Ascending aorta (tissue), 2 donors: ENCODE results near the gene PET117. TPM values are rescaled to one million over a fixed set of nuclear protein-coding genes. Genes with fewer than 3 reads are reported as not detected.

Experiments
- DNase-seq, 2 donors: peaks; one replicate each; pipeline ENCODE4 v3.0.0-alpha.2; 2019; ENCODE audit warnings: low spot score in 2 of 2
- H3K27ac ChIP-seq, 2 donors: fragments of 200-600 bp; sonication (generic); one replicate each; pipeline ENCODE4 v1.5.1; 2016 to 2017; ENCODE audit warnings: mild to moderate bottlenecking in 1 of 2
- H3K27me3 ChIP-seq: fragments of 200-600 bp; sonication (generic); one replicate; pipeline ENCODE4 v1.5.1; 2017
- H3K36me3 ChIP-seq, 2 donors: fragments of 200-600 bp; sonication (generic); one replicate each; pipeline ENCODE4 v1.5.1; 2016
- H3K4me1 ChIP-seq, 2 donors: fragments of 200-600 bp; sonication (generic); one replicate each; pipeline ENCODE4 v1.5.1; 2016 to 2017; ENCODE audit warnings: mild to moderate bottlenecking in 1 of 2
- H3K4me3 ChIP-seq, 2 donors: fragments of 200-600 bp; sonication (generic); one replicate each; pipeline ENCODE4 v1.5.1; 2016 to 2017; ENCODE audit warnings: mild to moderate bottlenecking in 1 of 2
- H3K9me3 ChIP-seq, 2 donors: fragments of 200-600 bp; sonication (generic); one replicate each; pipeline ENCODE4 v1.5.1; 2016
- CTCF ChIP-seq, 3 experiments: fragments of 200-600 bp in 2 of 3; fragments of 450-650 bp in 1 of 3; sonication (generic) in 2 of 3; IDR thresholded peaks; one replicate each; pipeline ENCODE4 v1.5.1; 2016 to 2019; ENCODE audit warnings: antibody characterized with exemption in 3 of 3, mild to moderate bottlenecking in 1 of 3, moderate library complexity in 1 of 3
- intact Hi-C: fragments of 100-400 bp; cut with DNase I; formaldehyde crosslinking; loops from one replicate; pipeline ENCODE4 v1.15.1; 2023
- total RNA-seq: library from RNA; depleted of rRNA; stranded (reverse); fragments of >200 nt; gene quantifications from one replicate; pipeline ENCODE4 v1.1.0, GENCODE V29; 2016

PET117 gene
- total RNA-seq, 1 donor from 2014 or later = 37.1 TPM

GRCh38 chr20:18139832-18140231 lies 2.2 kb downstream of the PET117 start:
- Histone ChIP-seq H3K9me3 (no peaks in the 10 kb centered on the region), H3K36me3 (peaks cover 4 to 15% of the 10 kb centered on the region in 2 donors), H3K4me3 (no peak overlapping the region), H3K4me1 (peaks cover 3 to 18% of the 10 kb centered on the region in 2 donors), H3K27me3 (no peaks in the 10 kb centered on the region), H3K27ac (no peak overlapping the region)
- no peak for TF ChIP-seq CTCF (IDR thresholded peaks at IDR 0.05)
- DNase-seq = no peak
- intact Hi-C loops = loop anchor here (5.0 kb wide), 4 partner anchors 147 to 1568 kb away; partner anchors contain the start of genes DZANK1, KIF16B, POLR3F and RRBP1

GRCh38 chr20:18144541-18145099 lies 7.0 kb downstream of the PET117 start:
- H3K9me3 ChIP-seq = no peaks in the 10 kb centered on the region
- intact Hi-C loops = no loop called here
- peaks cover 0 to 5% of the 10 kb centered on the region in 2 donors for H3K4me1 ChIP-seq
- no peak for DNase-seq
- H3K4me3 ChIP-seq = no peak overlapping the region
- H3K36me3 ChIP-seq = peaks cover 8 to 24% of the 10 kb centered on the region in 2 donors
- H3K27me3 ChIP-seq = no peaks in the 10 kb centered on the region
- TF ChIP-seq CTCF (IDR thresholded peaks at IDR 0.05) = no peak
- H3K27ac ChIP-seq = no peak overlapping the region

DNA sequence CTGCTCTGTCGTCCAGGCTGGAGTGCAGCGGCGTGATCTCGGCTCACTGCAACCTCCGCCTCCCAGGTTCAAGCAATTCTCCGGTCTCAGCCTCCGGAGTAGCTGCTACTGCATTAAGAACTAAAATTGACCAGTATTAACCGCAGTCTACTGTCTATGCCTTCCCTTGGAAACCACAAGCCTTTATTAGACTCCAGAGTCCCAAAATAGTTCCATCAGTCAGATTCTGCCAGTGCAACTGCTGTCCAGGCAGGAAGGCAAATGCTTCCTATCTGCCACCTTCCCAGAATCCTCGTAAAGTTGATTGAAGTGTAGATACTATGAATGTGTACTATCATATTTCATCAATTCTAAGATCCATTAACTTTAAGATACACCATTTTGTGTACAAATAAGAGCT lies 16.7 kb downstream of the PET117 start:
- intact Hi-C loops = no loop called here
- Histone ChIP-seq H3K9me3 (no peaks in the 10 kb centered on the region), H3K27ac (no peak overlapping the region), H3K4me1 (no peaks in the 10 kb centered on the region), H3K36me3 (peaks cover 36 to 38% of the 10 kb centered on the region in 2 donors), H3K4me3 (no peak overlapping the region), H3K27me3 (no peaks in the 10 kb centered on the region)
- no peak for TF ChIP-seq CTCF (IDR thresholded peaks at IDR 0.05)
- DNase-seq = no peak

DNA sequence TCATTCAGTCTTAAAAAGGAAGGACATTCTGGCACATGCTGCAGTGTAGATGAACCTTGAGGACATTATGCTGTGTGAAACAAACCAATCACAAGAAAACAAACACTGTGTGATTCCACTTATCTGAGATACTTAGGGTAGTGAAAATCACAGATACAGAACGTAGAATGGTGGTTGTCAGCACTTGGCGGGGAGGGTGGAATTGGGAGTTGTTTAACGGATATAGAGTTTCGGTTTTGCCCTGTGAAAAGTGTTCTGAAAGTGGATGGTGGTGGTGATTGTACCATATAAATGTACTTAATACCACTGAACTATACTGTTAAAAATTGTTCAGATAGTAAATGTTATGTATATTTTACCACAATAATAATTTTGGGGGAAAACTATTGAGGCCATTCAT lies 18.4 kb downstream of the PET117 start:
- H3K4me3 ChIP-seq = no peak overlapping the region
- peaks cover 28 to 37% of the 10 kb centered on the region in 2 donors for H3K36me3 ChIP-seq
- TF ChIP-seq CTCF (IDR thresholded peaks at IDR 0.05) = no peak
- H3K4me1 ChIP-seq = no peaks in the 10 kb centered on the region
- DNase-seq = no peak
- no peaks in the 10 kb centered on the region for H3K9me3 ChIP-seq
- no peaks in the 10 kb centered on the region for H3K27me3 ChIP-seq
- no peak overlapping the region for H3K27ac ChIP-seq
- intact Hi-C loops = no loop called here

- intact Hi-C loops = no loop called here
- Histone ChIP-seq H3K36me3 (peaks cover 11 to 39% of the 10 kb centered on the region in 2 donors), H3K4me1 (no peaks in the 10 kb centered on the region), H3K4me3 (no peak overlapping the region), H3K9me3 (no peaks in the 10 kb centered on the region), H3K27ac (no peak overlapping the region), H3K27me3 (no peaks in the 10 kb centered on the region)
- no peak for TF ChIP-seq CTCF (IDR thresholded peaks at IDR 0.05)
- DNase-seq = no peak
Measured at GRCh38 chr20:18164356-18164755, 26.7 kb downstream of the PET117 start.

GRCh38 chr20:18165553-18165952 lies 27.9 kb downstream of the PET117 start:
- H3K36me3 ChIP-seq = peaks cover 11 to 38% of the 10 kb centered on the region in 2 donors

More at GRCh38 chr20:18165553-18165952, 27.9 kb downstream of the PET117 start:
- TF ChIP-seq CTCF (IDR thresholded peaks at IDR 0.05) = no peak
- Histone ChIP-seq H3K27me3 (no peaks in the 10 kb centered on the region), H3K27ac (no peak overlapping the region), H3K4me3 (no peak overlapping the region), H3K4me1 (no peaks in the 10 kb centered on the region), H3K9me3 (no peaks in the 10 kb centered on the region)
- intact Hi-C loops = no loop called here
- DNase-seq = no peak
